ENCODE results near the gene GJB1.

DNA sequence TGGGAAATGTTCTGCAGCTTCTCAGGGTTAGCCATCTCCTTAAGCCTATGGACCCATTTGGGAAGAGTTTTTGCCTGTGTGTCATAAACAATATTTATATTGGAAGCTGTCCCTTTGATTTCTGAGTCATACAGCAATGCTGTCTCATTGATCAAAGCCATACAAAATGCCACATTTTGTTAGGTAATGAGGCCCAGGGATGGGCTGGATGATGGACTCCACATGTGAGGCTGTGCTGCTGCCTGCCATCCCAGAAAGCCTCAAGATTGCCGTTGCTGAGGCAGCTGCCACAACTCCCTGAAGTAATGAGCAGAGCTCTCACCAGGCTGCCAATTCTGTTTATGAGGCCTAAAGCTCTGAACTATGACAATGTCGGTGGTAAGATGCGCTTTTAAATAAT, 12.2 kb upstream of the GJB1 start:
- TF ChIP-seq REST (IDR thresholded peaks at IDR 0.05; ENCODE audit: borderline replicate concordance) = no peak
- TF ChIP-seq, protein P1, sequence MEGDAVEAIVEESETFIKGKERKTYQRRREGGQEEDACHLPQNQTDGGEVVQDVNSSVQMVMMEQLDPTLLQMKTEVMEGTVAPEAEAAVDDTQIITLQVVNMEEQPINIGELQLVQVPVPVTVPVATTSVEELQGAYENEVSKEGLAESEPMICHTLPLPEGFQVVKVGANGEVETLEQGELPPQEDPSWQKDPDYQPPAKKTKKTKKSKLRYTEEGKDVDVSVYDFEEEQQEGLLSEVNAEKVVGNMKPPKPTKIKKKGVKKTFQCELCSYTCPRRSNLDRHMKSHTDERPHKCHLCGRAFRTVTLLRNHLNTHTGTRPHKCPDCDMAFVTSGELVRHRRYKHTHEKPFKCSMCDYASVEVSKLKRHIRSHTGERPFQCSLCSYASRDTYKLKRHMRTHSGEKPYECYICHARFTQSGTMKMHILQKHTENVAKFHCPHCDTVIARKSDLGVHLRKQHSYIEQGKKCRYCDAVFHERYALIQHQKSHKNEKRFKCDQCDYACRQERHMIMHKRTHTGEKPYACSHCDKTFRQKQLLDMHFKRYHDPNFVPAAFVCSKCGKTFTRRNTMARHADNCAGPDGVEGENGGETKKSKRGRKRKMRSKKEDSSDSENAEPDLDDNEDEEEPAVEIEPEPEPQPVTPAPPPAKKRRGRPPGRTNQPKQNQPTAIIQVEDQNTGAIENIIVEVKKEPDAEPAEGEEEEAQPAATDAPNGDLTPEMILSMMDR (IDR thresholded peaks at IDR 0.05; ENCODE audit: poor library complexity, severe bottlenecking) = no peak
- TF ChIP-seq EZH2 (IDR thresholded peaks at IDR 0.05; ENCODE audit: borderline replicate concordance, insufficient read depth, low read length, poor library complexity, severe bottlenecking) = no peak
